Endothelial cell of umbilical vein (primary cell): ENCODE results near the gene CTNNA2.

Experiments used
- GATA2 ChIP-seq: IDR thresholded peaks from 2 replicates; pipeline ENCODE4 v1.7.0; 2011; ENCODE audit warnings: low read depth, mild to moderate bottlenecking, moderate library complexity, mixed read lengths, low read length; ENCODE audit not compliant: insufficient read length, insufficient read depth
- POLR2A ChIP-seq: IDR thresholded peaks from 2 replicates; pipeline ENCODE4 v1.6.1; 2012; ENCODE audit warnings: low read depth, mild to moderate bottlenecking, control low read depth, low read length

GRCh38 chr2:79665091-79665490 is 152.2 kb downstream of the CTNNA2 start:
- TF ChIP-seq GATA2 (no peak), POLR2A (no peak)
